Stimulated activated naive CD4-positive, alpha-beta T cell treated with Interleukin-2 at 50 U/mL for 16 hours (primary cell): ENCODE results near the gene FBRSL1.
"Not testable (repeated sequence)": the region's sequence is repeated elsewhere in the genome, so short reads cannot be mapped to it uniquely, and the experiment has no call there.

Experiments used
- DNase-seq: peaks from one replicate; lab custom pipeline; 2025; lab: John Stamatoyannopoulos, UW

FBRSL1 gene

DNA sequence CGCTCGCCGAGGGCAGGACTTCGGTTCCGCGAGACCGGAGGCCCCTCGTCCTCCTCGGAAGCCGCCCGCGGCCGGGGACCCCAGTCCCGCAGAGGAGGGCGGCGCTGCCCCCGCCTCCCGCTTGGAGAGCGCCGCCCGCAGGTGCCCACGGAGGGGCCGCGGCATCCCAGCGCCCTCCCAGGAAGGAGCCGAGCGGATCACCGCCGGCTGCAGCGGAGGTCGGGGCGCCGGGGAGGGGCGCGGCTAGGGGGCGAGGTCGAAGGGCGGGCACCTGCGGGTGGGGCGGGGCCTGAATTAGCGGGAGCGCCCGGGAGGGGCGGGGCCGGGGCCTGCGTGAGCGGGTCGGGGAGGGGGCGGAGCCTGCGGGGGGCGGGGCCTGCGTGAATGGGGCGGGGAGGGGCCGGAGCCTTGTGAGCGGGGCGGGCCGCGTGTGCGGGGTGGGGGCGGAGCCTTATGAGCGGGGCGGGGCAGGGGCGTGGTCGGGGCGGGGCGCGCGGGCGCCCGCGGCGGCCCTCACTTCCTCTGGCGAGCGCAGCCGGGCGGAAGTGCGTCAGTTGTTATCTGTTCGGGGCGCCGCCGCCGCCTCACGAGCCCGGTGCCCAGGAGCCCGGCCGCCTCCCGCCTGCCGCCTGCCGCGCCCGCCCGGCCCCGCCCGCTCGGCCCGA lies at the start of gene FBRSL1:
FBRSL1 (plus strand) TSS at position 550 of the 665 bp plus-strand sequence.
- peak; percentile 91 for DNase-seq

DNA sequence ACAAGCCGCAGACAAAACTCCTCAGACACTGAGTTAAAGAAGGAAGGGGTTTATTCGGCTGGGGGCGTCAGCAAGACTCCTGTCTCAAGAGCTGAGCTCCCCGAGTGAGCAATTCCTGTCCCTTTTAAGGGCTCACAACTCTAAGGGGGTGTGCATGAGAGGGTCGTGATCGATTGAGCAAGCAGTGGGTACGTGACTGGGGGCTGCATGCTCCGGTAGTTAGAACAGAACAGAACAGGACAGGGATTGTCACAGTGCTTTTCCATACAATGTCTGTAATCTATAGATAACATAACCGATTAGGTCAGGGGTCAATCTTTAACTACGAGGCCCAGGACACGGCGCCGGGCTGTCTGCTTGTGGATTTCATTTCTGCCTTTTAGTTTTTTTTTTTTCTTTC lies 49.5 kb upstream of the FBRSL1 start:
- not testable (repeated sequence) for DNase-seq

DNA sequence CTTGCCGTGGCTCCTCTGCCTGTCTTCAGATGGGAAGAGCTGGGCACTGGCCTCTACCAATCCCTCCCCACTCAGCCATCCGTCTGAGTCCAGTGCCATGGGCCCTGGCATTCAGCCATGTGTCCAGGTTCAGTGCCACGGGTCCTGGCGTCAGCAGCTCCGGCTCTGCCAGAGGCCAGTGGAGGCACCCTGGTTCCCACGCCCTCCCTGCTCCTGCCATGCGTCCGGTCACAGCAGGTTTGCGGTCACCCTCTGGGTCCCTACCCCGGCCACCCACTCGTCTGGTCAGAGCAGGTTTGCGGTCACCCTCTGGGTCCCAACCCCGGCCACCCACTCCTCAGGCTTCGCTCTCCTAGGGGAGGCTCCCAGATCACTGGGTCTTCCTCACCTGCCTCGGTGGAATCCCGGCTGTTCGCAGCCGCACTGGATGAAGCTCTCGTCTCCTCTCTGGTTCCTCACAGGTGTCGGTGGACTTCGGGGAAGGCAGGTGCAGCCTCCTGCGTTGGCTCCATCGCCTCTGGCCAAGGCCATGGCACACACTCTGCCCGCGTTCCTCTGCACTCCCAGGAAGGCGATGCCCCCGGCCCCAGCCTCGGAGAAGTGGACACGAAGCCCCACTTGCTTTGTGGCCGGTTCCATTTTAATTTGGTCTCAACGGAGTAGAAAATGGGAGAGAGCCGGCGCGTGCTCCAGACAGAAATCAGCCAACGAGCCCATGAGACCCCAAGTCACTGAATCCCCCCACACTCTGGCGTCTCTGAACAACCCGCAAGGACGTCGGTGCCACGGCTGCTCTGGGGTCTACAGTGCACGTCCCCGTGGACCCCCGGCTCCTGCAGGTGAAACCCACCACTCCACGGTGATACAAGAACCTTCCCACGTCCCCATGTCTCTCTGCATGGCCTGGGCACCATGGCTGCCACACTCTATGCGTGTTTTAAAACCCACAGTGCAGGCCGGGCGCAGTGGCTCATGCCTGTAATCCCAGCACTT lies 47.8 kb upstream of the FBRSL1 start:
- DNase-seq: no peak

DNA sequence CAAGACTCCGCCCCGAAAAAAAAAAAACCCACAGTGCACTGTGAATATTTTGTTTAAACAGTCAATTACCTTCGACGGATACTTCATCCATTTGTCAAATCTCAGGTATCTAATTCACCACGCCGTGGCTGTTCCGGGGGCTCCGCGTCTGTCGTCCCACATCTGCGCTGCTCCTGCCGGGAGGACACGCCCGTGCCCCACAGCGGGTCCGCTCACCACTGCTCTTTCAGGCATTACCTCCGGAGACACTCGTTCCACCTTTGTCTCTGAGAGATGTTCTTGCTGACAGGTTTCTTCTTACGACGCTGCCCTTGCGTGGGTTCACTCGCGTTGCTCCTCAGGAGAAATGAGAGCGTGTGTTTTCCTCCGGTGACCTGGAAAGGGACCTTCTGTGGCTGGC lies 46.9 kb upstream of the FBRSL1 start:
- DNase-seq: no peak

DNA sequence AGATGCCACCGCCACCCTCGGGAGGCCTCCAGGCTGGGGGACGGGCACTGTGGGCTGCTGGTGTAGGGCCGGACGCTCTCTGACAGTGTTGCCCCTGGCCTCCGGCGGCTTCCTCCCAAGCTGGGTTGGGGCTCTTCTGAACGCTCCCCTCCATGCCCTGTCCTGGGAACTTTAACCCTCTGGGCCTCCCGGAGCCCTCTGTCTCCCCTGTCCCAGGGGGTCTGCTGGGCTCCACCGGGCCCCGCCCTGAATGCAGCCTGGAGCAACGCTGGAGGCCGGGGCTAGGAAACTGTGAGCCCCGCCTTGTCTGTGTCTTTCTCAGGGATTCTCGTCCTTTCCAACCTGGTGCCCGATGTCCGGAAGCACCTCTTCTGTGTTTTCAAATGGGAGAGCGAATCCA lies 45.7 kb upstream of the FBRSL1 start:
- DNase-seq: no peak

DNA sequence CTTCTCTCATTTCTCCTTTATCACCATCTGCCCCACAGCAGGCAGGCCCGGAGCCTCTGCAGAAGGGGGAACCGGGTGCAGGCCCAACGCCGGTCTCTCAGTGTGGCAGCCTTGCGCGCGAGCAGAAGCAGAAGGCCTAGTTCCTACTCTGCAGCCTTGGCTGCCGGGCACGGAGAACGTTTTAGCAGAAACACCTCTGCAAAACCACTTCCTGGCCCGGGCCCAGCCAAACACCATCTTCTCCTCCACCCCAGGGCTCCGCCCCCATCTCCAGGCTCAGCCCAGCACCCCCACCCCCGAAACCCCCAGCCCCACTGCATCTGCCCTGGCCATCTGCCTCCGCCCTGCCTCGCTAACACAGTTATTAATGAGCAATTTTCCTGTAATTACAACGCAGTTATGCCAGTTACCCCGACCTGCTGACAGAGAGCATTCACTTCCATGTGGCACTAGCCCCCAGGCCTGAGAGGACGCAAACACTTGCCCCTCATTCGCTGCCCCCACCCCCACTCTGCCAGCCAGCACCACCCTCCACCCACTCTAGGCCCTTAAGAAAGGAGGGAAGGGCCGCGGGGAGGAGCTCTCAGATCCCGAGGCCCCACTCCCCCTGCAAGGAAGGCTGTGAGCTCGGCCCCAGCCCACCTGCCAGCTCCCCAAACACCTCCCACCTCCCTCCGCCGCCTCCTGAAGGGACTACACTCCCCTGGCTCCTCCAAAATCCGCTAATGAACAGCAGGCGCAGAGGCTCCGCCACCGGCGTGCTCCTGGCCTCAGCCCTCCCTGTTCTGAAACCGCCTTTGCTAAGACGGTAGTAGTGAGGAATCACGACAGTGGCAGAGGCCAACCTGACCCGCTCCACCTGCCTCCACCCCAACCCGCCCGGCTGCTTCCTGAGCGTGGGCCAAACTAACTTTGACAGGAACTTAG lies 44.7 kb upstream of the FBRSL1 start:
- peak; percentile 83 for DNase-seq

DNA sequence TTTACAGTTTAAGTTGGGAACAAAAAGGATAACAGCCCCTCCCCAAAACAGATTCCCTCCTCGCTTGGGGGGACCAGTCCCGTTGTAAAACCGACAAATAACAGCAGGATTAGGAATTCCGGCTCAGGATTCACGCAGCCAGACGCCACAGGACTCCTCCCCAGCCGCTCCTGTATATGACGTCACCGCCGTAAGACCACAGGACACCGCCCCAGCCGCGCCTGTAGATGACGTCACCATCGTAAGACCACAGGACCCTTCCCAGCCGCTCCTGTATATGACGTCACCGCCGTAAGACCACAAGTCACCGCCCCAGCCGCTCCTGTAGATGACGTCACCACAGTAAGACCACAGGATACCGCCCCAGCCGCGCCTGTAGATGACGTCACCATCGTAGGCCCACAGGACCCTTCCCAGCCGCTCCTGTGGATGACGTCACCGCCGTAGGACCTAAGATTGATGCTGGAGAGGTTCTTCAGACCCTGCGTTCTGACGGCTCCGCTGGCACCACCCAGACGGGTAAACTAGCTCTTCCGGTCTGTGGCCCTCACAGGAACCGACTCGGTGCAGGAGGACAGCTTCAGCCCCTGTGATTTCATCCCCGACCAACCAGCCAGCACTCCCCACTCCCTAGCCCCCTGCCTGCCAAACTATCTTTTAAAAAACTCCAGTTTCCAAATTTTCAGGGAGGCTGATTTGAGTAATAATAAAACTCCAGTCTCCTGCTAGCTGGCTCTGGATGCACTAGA lies 43.9 kb upstream of the FBRSL1 start:
- peak; percentile 73 for DNase-seq

DNA sequence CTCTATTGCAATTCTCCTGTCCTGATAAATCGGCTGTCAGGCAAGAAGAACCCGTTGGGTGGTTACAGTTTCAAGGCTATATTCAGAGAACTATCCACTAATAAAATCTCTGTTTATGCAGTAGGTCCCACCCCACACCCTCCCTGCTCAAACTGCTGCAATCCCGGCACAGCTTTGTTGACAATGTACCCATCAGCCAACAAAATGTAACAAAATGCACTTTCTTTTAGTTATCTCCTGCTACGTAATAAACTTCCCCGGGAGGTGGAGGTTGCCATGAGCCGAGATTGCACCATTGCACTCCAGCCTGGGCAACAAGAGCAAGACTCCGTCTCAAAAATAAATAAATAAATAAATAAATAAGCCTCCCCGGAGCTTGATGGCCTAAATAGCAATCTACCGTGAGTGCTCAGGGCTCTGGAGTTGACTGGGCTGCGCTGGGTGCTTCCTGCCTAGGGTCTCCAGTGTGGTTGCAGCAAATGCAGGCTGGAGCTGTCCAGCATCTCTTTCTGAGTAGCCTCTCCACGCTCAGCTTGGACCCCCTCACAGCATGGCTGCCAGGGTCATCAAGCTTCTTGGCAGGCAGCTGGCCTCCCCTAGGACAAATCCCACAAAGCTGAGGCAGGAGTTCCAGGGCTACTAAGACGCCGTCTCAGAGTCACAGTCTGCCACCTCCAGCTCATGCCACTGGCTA lies 43.2 kb upstream of the FBRSL1 start:
- DNase-seq: no peak

DNA sequence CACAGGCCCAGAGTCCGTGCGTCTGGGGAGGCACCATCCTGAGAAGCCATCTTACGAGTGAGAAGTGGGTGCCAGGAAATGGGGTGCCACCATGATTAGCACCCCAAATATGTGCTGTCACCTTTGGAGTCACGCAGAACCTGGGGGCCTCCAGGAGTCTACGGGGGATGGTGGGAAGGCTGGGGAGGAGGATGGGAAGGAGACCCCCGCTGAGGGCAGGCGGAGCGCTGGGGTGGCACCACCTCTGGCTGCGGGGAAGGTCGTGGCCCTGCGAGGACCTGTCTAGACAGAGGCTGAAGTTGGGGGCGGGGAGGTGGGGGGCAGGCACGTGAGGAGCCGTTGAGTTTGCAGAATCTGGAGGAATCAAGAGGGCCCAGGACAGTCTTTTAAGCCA lies 42.6 kb upstream of the FBRSL1 start:
- no peak for DNase-seq

DNA sequence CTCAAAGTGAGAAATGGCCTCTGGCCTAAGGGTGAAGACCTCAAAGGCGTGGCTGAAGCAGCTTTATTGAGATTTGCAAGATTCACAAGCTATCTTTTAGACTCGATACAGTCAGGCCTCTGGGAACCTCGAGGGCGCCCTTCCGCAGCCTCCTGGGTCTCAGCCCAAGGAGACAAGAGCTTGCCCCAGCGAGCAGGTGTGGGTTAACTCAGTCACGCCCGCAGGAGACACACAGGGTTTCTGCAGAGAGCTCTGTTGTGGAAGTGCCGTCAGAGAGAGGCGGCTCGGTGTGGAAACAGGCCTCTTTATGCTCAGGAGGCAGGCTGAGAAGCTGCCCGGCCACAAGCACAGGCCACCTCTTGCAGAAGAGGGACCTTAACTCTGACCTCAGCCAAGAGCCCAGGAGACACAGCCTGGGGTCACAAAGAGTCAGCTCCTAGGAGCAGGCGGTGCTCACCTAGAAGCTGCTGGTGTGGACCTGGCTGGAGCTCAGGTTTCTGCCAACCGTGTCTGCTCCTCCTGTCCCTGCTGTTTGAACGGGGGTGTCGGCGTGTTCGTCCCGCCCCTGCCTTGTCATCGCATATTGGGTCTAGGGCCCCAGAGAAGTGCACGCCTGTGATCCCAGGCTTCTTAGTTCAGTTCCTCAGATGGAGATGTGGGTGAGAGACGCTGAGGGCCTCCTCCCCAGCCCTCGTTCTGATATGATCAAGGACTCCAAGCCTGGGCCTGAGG lies 42.1 kb upstream of the FBRSL1 start:
- no peak for DNase-seq

DNA sequence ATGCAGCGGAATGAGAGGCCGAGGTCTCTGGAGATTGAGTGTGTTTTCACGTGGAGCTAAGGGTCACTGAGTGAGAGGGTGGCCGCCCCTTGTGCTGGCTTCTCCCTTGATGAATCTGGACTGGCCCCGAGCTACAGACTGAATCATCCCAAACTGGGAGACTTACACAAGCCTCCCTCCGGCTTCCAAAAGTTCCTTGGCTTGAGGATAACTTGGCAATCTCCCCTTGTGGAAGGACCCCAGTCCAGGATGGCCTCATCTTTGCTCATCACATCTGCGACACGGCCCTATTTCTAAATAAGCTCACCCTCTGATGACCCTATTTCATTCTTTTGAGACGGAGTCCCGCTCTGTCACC lies 41.5 kb upstream of the FBRSL1 start:
- no peak for DNase-seq

DNA sequence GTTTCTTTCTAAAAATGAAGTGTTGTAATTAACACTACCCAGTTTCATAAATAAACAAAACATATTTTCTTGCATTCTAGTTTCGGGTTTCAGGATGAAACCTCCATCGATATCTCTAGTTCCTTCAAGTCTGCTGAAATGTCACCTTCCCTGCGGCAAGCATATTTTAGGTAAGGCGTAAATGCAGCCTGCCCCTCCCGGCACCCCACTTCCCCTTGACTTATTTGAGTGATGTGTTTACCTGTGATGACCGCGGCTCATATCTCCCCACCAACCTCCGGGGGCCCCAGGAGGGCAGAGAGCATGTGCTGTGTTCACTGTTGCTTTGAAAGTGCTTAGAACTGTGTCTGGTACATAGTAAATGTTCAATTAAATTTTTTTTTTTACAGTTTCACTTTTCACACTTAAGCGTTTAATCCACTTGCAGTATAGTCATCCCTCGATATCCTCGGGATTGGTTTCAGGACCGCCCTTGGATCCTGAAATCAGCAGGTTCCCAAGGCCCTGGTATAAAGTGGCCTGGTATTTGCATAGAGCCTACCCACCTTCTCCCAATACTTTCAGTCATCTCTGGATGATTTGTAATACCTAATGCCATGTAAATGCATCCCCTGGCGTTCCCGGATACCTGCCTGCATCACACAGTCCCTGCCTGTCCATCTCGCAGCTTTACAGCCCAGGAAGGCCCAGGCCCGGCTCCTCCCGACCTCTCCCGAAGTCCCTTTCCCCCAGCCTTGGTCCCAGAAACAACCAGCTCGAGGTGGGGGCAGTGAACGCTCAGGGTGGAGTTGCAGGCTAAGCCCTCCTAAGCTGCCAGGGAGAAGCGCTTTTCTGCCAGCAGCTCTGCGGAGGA lies 40.2 kb upstream of the FBRSL1 start:
- DNase-seq: no peak

DNA sequence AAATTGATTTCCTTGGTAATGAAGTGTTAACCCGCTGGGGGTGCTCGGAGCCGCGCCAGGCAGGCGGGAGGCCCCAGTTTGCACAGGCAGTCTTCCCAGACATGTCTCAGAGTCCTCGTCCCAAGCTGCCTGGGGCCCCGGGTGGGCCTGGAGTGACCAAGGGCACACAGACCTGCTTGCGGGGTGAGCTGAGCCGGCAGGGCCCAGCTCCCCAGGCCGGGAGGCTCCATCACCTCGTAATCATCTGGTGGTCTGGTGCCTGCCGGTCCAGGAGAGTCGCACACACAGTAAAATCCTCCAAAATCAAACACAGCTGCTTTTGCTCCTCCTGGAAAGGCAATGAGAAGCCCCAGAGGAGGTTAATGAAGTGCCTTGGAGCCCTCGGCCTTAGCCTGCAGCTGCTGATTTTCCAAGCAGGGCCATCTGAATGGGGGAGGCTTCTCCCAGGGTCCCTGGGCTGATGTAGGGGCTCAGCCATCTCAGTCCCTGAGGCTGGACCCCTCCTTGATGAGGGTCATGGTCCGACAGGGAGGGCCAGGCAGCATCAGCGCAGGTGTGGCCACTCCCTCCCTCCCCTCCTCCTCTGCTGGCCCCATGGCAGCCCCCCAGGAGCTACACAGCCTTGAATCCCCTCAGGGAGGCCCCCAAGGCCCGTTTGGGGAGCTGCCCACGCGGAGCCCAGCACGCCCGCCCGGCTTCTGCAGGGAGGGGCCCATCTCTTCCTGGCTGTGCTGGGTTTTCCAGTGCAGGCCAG lies 39.4 kb upstream of the FBRSL1 start:
- DNase-seq: no peak

DNA sequence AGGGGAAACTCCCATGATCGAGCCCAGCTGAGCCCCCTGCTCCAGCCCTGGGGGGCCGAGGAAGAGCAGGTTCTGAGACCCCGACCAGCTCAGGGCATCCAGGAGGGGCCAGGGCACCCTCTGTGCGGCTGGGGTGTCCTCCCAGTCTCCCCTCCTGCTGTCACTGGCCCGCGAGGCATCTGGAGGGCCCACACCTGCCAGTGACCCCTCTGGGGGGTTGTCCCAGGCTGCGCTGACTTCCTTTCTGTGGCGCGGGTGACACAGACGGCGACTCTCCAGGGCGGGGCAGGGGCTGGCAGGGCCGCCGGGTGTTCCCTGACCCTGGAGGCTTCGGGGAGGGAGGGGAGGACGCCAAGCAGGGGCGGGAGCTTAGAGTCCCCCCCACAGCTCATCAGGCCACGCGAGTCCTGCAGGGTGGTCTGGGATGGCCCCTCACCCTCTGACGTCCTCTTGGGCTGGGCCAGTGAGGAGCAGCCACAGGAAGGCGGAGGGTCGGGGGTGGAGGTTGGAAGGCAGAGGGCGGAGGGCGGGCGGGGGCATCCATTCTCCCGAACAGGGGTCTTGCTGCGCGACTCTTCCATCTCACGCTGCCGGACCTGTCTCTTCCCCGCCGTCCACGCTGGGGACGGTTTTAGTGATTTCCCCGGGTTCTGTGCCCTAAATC lies 38.6 kb upstream of the FBRSL1 start:
- no peak for DNase-seq

DNA sequence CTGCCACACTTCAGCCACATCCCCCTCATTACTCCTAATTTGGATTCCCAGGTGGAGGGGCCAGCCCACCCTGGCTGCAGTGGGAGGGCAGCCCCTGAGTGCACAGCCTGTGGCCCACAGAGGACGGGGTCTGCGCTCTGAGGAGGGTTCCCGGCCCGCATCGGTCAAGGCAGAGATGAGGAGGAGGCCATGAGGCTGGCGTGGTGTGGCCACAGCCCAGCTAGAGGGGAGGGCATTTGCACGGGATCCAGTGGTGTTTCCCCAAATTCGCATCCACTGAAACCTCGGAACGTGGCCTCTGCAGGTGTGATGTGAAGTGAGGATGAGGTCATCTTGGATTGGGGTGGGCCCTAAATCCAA lies 38.1 kb upstream of the FBRSL1 start:
- DNase-seq: no peak

DNA sequence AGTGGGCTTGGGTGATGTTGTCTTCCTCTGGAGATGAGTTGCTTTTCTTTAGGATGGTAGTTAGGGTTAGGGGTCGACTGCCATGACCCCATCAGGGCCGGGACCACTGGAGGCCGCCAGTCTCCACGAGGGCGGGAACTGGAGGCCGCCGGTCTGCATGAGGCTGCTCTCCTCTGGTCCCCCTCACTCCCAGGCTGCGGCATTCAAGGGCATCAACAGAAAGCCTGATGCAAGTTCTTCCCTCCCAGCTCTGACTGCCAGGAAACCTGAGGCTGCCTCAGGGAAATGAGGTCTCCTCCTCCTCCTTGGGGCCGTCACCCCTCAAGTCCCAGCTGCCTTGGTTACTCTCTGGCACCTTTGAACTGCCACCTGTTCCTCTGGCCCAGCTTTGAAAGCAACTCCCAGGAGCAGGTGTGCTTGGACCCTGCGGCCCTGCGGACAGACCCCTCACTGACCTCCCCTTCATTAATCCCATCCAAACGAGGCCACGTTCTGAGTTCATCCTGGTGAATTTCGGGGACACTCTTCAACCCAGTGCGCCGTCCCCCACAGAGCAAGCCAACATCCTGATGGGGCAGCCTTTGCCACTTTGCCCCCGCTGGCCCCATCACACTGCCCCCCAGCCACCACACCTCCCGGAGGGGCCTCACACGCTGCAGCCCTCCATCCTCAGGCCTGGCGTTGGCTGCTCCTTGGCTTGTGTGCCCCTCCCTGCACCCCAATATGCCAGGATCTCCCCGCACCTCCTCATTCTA lies 37.2 kb upstream of the FBRSL1 start:
- DNase-seq: no peak
